Activated T-helper 1 cell treated with anti-CD3 and anti-CD28 coated beads, Interleukin-12 subunit alpha, Interleukin-12 subunit beta, Interleukin-2, Interleukin-4 antibody, amounts not matched to agents 30 ng/mL and 10 ng/mL and 1 ng/mL, durations not matched to agents 14 hours and 24 hours and 36 hours (primary cell): ENCODE data around the gene ARHGEF28. TPM values are rescaled to one million over a fixed set of nuclear protein-coding genes. Genes with fewer than 3 reads are reported as not detected.

Experiments used
- DNase-seq: peaks from one replicate; pipeline ENCODE4 v3.0.0; 2021; ENCODE audit warnings: low spot score
- H3K27ac Mint-ChIP-seq: one replicate; pipeline ENCODE4 v1.8.0; 2021; ENCODE audit warnings: mild to moderate bottlenecking, mixed read lengths
- H3K27me3 Mint-ChIP-seq: one replicate; pipeline ENCODE4 v1.8.0; 2022; ENCODE audit warnings: mild to moderate bottlenecking, moderate library complexity, mixed read lengths; ENCODE audit not compliant: insufficient read depth
- H3K36me3 Mint-ChIP-seq: one replicate; pipeline ENCODE4 v1.8.0; 2021; ENCODE audit warnings: low read depth, mixed read lengths
- H3K4me1 Mint-ChIP-seq: one replicate; pipeline ENCODE4 v1.8.0; 2021; ENCODE audit warnings: low read depth, mixed read lengths
- H3K4me3 Mint-ChIP-seq: one replicate; pipeline ENCODE4 v1.8.0; 2021; ENCODE audit warnings: mild to moderate bottlenecking, moderate library complexity, mixed read lengths
- H3K9me3 Mint-ChIP-seq: one replicate; pipeline ENCODE4 v1.8.0; 2021; ENCODE audit warnings: mixed read lengths
- intact Hi-C: fragments of 100-400 bp; cut with micrococcal nuclease; formaldehyde crosslinking; loops from one replicate; pipeline ENCODE4 v1.15.1; 2024
- total RNA-seq: library from RNA; stranded (reverse); gene quantifications from 2 replicates; pipeline ENCODE4 v1.2.3, GENCODE V29; 2022

The ARHGEF28 gene
- total RNA-seq, 1 donor from 2014 or later: 0.03 TPM

DNA sequence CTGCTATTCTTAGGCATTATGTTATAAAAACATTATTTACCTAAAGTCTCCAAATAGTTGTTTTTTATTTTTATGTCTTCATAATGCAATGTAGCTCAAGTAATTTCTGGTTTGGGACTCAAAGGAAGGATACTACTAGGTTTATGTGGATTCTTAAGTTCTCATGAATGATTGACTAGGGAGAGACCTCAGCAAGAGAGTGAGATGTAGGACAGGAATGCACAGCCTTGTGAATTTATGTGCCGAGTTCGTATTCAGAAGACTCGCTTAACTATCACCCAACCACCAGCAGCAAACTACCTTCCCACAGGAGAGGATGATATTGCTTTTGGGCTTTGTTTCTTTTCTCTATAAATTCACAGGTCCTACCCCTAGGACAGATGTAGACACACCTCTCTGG lies 282.9 kb downstream of the ARHGEF28 start:
- Mint-ChIP-seq H3K4me1 (no peaks in the 10 kb centered on the region), H3K27me3 (peaks cover 17% of the 10 kb centered on the region), H3K27ac (no peak overlapping the region), H3K9me3 (no peaks in the 10 kb centered on the region), H3K36me3 (no peaks in the 10 kb centered on the region), H3K4me3 (no peak overlapping the region)
- DNase-seq: no peak
- intact Hi-C loops: loop anchor here (10.0 kb wide), 1 partner anchor 314 kb away; no protein-coding TSS in a partner anchor

DNA sequence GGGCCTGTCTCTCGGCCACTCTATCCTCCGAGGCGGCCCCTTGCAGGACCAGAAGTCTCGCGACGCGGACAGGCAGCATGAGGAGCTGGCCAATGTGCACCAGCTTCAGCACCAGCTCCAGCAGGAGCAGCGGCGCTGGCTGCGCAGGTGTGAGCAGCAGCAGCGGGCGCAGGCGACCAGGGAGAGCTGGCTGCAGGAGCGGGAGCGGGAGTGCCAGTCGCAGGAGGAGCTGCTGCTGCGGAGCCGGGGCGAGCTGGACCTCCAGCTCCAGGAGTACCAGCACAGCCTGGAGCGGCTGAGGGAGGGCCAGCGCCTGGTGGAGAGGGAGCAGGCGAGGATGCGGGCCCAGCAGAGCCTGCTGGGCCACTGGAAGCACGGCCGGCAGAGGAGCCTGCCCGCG lies 283.5 kb downstream of the ARHGEF28 start:
- no peak for DNase-seq
- H3K36me3 Mint-ChIP-seq: no peaks in the 10 kb centered on the region
- H3K27me3 Mint-ChIP-seq: peaks cover 19% of the 10 kb centered on the region
- intact Hi-C loops: loop anchor here (10.0 kb wide), 1 partner anchor 315 kb away; no protein-coding TSS in a partner anchor
- H3K4me1 Mint-ChIP-seq: no peaks in the 10 kb centered on the region
- no peaks in the 10 kb centered on the region for H3K9me3 Mint-ChIP-seq
- no peak overlapping the region for H3K27ac Mint-ChIP-seq
- H3K4me3 Mint-ChIP-seq: no peak overlapping the region

GRCh38 chr5:73911761-73912393 lies 285.9 kb downstream of the ARHGEF28 start:
- H3K27ac Mint-ChIP-seq: no peak overlapping the region
- no peaks in the 10 kb centered on the region for H3K36me3 Mint-ChIP-seq
- H3K4me1 Mint-ChIP-seq: no peaks in the 10 kb centered on the region
- intact Hi-C loops: no loop called here
- no peak overlapping the region for H3K4me3 Mint-ChIP-seq
- H3K9me3 Mint-ChIP-seq: no peaks in the 10 kb centered on the region
- H3K27me3 Mint-ChIP-seq: peaks cover 9% of the 10 kb centered on the region
- no peak for DNase-seq

GRCh38 chr5:73912821-73913271 lies 286.9 kb downstream of the ARHGEF28 start:
- H3K4me3 Mint-ChIP-seq: no peak overlapping the region
- DNase-seq: no peak
- H3K36me3 Mint-ChIP-seq: no peaks in the 10 kb centered on the region
- H3K9me3 Mint-ChIP-seq: no peaks in the 10 kb centered on the region
- no peaks in the 10 kb centered on the region for H3K4me1 Mint-ChIP-seq
- H3K27ac Mint-ChIP-seq: no peak overlapping the region
- intact Hi-C loops: no loop called here
- H3K27me3 Mint-ChIP-seq: peaks cover 7% of the 10 kb centered on the region

DNA sequence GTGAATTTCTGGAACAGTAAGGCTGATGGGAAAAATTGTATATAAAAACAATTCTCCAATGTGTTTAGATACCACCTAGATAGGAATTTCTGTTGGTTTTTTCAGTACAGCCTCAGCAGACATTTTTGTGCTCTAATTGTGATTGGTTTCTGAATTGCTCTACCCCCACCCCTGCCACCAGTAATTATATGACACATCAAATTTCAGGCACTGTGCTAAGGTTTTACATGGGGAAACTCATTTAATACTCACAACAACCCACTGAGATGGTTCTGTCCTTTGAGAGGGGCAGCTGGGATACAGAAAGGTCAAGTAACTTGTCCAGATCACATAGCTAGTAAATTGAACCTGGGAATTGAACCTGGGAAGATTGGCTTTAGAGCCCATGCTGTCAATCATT lies 288.0 kb downstream of the ARHGEF28 start:
- H3K27ac Mint-ChIP-seq: no peak overlapping the region
- H3K27me3 Mint-ChIP-seq: peaks cover 7% of the 10 kb centered on the region
- H3K9me3 Mint-ChIP-seq: no peaks in the 10 kb centered on the region
- no peak for DNase-seq
- intact Hi-C loops: no loop called here
- no peaks in the 10 kb centered on the region for H3K36me3 Mint-ChIP-seq
- H3K4me3 Mint-ChIP-seq: no peak overlapping the region
- no peaks in the 10 kb centered on the region for H3K4me1 Mint-ChIP-seq

DNA sequence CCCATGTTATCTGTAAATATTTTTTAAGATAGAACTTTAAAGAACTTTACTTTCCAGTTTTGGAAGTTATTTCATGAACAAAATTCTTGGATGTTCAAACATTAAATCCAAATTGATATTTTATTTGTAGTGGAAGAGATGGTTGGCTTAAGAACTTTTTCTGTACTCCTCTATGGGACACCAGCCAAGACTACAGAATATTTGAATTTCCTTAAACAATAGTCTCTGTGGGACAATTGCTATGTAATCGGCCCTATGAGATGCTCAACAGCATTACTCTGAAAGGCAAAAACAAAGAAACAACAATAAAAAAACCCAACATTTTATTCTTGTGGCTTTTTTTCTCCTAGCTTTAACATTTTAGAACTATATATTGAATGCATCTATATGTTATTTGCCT lies 289.3 kb downstream of the ARHGEF28 start:
- H3K27ac Mint-ChIP-seq: no peak overlapping the region
- H3K27me3 Mint-ChIP-seq: peaks cover 7% of the 10 kb centered on the region
- H3K9me3 Mint-ChIP-seq: no peaks in the 10 kb centered on the region
- H3K4me3 Mint-ChIP-seq: no peak overlapping the region
- no peak for DNase-seq
- intact Hi-C loops: no loop called here
- no peaks in the 10 kb centered on the region for H3K36me3 Mint-ChIP-seq
- H3K4me1 Mint-ChIP-seq: no peaks in the 10 kb centered on the region

- no peaks in the 10 kb centered on the region for H3K9me3 Mint-ChIP-seq
- intact Hi-C loops: no loop called here
- no peaks in the 10 kb centered on the region for H3K36me3 Mint-ChIP-seq
- no peaks in the 10 kb centered on the region for H3K4me1 Mint-ChIP-seq
- no peak overlapping the region for H3K27ac Mint-ChIP-seq
- no peak overlapping the region for H3K4me3 Mint-ChIP-seq
- no peak for DNase-seq
- peaks cover 13% of the 10 kb centered on the region for H3K27me3 Mint-ChIP-seq
These were observed 291.4 kb downstream of the ARHGEF28 start for GRCh38 chr5:73917433-73917832.

DNA sequence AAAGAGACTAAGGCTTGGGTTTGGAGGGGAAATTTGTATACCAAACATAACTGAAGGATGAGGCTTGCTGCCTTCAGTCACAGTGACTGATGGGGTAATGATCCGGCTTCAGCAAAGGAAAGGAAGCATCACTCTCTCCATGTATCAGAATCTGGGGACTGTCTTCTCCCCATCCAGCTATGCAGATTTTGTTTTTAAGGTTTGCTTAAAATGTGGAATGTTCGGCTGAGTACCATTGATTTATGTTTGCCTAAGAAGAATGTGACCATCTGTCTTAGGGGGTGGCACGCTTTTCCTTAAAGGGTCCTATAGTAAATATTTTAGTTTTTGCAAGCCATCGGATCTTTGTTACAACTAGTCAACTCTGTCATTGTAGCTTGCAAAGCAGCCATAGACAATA lies 291.9 kb downstream of the ARHGEF28 start:
- intact Hi-C loops: no loop called here
- Mint-ChIP-seq H3K4me1 (no peaks in the 10 kb centered on the region), H3K36me3 (no peaks in the 10 kb centered on the region)

DNA sequence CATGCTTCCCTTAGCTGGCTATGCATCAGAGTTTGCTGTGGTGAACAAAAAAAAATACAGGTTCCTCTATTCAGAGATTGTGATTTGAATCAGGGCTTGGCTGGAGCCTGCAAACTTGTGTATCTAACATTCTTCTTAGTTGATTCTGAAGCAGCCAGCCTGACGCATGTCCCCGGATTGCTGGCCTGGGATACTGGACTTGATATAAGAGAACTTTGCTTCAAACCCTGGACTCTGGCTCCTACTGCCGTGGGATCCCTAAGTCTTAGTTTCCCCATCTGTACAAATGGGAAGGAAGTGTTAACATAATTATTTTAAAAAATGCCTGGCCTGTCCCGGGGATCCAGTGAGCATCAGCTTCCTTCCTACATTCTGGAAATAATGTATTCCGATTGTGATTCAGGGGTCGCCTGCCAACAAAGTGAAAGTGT lies 292.8 kb downstream of the ARHGEF28 start:
- H3K4me1 Mint-ChIP-seq: no peaks in the 10 kb centered on the region

More for the DNA sequence above, 291.9 kb downstream of the ARHGEF28 start:
- H3K27me3 Mint-ChIP-seq: peaks cover 13% of the 10 kb centered on the region
- no peaks in the 10 kb centered on the region for H3K9me3 Mint-ChIP-seq
- H3K4me3 Mint-ChIP-seq: no peak overlapping the region
- H3K27ac Mint-ChIP-seq: no peak overlapping the region
- no peak for DNase-seq

GRCh38 chr5:73921741-73922140 lies 295.7 kb downstream of the ARHGEF28 start:
- no peak for DNase-seq
- Mint-ChIP-seq H3K4me3 (no peak overlapping the region), H3K9me3 (no peaks in the 10 kb centered on the region), H3K27ac (no peak overlapping the region), H3K36me3 (no peaks in the 10 kb centered on the region), H3K27me3 (peaks cover 11% of the 10 kb centered on the region), H3K4me1 (no peaks in the 10 kb centered on the region)
- intact Hi-C loops: no loop called here

More for the DNA sequence above, 292.8 kb downstream of the ARHGEF28 start:
- Mint-ChIP-seq H3K4me3 (no peak overlapping the region), H3K27ac (no peak overlapping the region), H3K27me3 (peaks cover 10% of the 10 kb centered on the region), H3K9me3 (no peaks in the 10 kb centered on the region), H3K36me3 (no peaks in the 10 kb centered on the region)
- no peak for DNase-seq
- intact Hi-C loops: no loop called here

GRCh38 chr5:73922224-73922623 lies 296.2 kb downstream of the ARHGEF28 start:
- intact Hi-C loops: no loop called here
- no peaks in the 10 kb centered on the region for H3K4me1 Mint-ChIP-seq
- H3K9me3 Mint-ChIP-seq: no peaks in the 10 kb centered on the region
- H3K27me3 Mint-ChIP-seq: peaks cover 11% of the 10 kb centered on the region
- DNase-seq: no peak
- H3K4me3 Mint-ChIP-seq: no peak overlapping the region
- H3K27ac Mint-ChIP-seq: no peak overlapping the region
- no peaks in the 10 kb centered on the region for H3K36me3 Mint-ChIP-seq

DNA sequence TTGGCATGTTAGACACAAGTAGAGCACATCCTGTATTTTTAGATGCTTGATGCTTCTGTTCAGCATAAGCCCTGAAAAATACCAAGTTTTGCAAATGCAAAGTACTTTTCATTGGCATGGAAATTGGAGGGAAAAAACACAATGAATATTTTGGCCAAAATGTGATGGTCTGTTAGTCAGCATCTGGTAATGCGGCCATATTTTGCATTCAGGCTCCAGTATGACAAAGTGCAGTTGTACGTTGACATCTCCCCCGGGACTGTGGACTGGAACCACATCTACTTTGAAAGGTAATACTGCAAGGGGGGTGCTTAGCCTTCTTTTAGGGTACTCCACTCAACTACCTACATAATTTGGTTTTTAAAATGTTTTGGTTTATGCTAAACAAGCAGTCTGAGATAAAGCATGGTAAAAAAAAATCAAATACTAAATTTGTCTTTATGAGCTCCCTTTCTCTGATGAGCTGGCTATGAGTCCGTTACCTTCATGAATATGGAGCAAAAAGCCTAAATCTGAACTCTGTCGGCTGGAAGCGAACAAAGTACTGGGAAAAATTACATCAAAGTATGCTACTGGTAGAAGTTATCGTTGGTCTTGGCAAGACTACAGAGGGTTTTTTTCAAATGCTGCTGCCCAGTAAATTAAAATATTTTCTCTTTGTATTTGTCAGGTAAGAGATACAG lies 297.0 kb downstream of the ARHGEF28 start:
- no peak overlapping the region for H3K27ac Mint-ChIP-seq
- no peaks in the 10 kb centered on the region for H3K36me3 Mint-ChIP-seq
- no peaks in the 10 kb centered on the region for H3K9me3 Mint-ChIP-seq
- no peak overlapping the region for H3K4me3 Mint-ChIP-seq
- no peak for DNase-seq
- intact Hi-C loops: no loop called here
- H3K27me3 Mint-ChIP-seq: peaks cover 11% of the 10 kb centered on the region
- H3K4me1 Mint-ChIP-seq: no peaks in the 10 kb centered on the region

DNA sequence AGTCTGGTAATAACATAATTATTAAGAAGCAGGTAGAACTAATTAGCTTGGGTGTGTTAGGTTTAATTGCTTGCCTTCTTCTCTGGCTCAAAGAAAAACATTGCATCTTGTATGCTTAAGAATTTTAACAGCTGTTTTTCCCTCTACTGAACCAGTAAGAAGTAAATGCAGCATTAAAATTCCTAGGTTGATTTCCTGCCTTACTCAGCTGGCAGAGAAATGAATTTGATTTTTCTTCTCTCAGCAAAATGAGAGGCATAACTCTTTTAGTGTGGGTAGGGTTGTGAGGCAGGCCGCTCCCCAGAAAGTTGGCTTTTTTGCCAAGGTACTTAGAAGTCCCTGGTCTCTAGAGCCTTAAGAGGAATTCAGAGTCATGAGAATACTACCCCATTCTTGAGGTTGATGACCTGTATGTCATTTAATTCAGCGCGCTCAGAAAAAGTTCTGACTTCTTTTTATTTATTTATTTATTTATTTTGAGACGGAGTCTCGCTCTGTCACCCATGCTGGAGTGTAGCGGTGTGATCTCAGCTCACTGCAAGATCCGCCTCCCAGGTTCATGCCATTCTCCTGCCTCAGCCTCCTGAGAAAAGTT lies 302.6 kb downstream of the ARHGEF28 start:
- Mint-ChIP-seq H3K36me3 (no peaks in the 10 kb centered on the region), H3K4me1 (no peaks in the 10 kb centered on the region), H3K27ac (no peak overlapping the region), H3K4me3 (no peak overlapping the region), H3K27me3 (peaks cover 6% of the 10 kb centered on the region), H3K9me3 (no peaks in the 10 kb centered on the region)
- intact Hi-C loops: no loop called here
- no peak for DNase-seq
